Measurements from ENCODE around the gene NRF1. TPM values are rescaled to one million over a fixed set of nuclear protein-coding genes. Genes with fewer than 3 reads are reported as not detected.

The NRF1 gene
- total and polyA plus RNA-seq, 2 of the 8 experiments (the other 6 are each of a cell fraction or from before 2014, with no cell fraction given) = 18.2 to 21.4 TPM

DNA sequence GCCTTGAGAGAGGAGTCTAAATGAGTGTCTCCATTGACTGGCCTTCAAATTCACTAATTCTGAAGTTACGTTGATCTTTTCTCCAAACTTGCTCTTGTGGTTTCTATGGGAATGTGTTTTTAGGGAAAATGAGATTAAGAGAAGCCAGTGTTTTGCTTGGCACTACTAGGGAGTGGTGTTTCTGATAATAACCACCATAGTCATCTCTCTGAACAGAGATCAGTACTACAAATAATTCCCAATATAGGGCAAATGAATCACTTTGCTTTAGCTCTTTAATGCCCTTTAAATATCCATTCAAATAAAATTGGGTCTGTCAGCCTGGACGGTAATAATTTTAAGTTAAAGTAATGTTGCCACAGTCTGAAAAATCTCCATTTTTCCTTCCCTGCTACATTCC is 90.8 kb downstream of the NRF1 start:
- peaks cover 0 to 3% (median 0%) of the 10 kb centered on the region in 4 experiments; a peak in 3 of 7 replicates for H3K4me1 ChIP-seq (replicated peaks in 1 of 4; ENCODE audit: control insufficient read depth in 3 of 4, insufficient read depth in 4 of 4, low read length in 3 of 4)
- no peaks in the 10 kb centered on the region; a peak in 1 of 8 replicates for H3K36me3 ChIP-seq (ENCODE audit: control insufficient read depth in 2 of 4, insufficient read depth in 4 of 4, low read length in 3 of 4)
- H2BK15ac ChIP-seq (ENCODE audit: low read length) = no peak overlapping the region
- 87% methylated on average over 2 of the region's 2 CpGs; no CpG with 5 or more reads in 1 of the 2 experiments for WGBS, 2 experiments (ENCODE audit: extremely low coverage in 1 of 2, insufficient coverage in 1 of 2, insufficient read length in 1 of 2, insufficient replicate concordance in 2 of 2, low coverage in 1 of 2, low lambda C conversion rate in 2 of 2, missing lambda C conversion rate in 1 of 2)
- H3K23me2 ChIP-seq (ENCODE audit: low read depth, low read length) = no peaks in the 10 kb centered on the region
- CTCF ChIA-PET (ENCODE audit: partially characterized antibody) = interaction anchor here (0.6 kb wide), 1 partner anchor 121 kb away, joined by 3 read pairs; no protein-coding TSS in a partner anchor
- no peaks in the 10 kb centered on the region for H3K27me3 ChIP-seq (replicated peaks in 1 of 4; ENCODE audit: control insufficient read depth in 3 of 4, extremely low read depth in 1 of 4, insufficient read depth in 3 of 4, low read length in 3 of 4)
- no peak overlapping the region for H3K9ac ChIP-seq (replicated peaks in 1 of 4; ENCODE audit: extremely low read depth in 1 of 4, low read depth in 3 of 4, low read length in 3 of 4)
- H2BK5ac ChIP-seq (ENCODE audit: low read depth, low read length) = no peak overlapping the region
- no peak overlapping the region for H3K4me2 ChIP-seq (ENCODE audit: insufficient read depth in 1 of 2, low read depth in 2 of 2, low read length in 2 of 2)
- no peak overlapping the region for H2BK120ac ChIP-seq (replicated peaks; ENCODE audit: low read depth, low read length)
- no peak overlapping the region for H4K91ac ChIP-seq (replicated peaks; ENCODE audit: insufficient read length, low read length)
- no peak overlapping the region for H3K18ac ChIP-seq (ENCODE audit: extremely low read depth, low read length)
- no peaks in the 10 kb centered on the region for H3K9me3 ChIP-seq (ENCODE audit: insufficient read depth in 2 of 2, low read depth in 1 of 2, low read length in 1 of 2)
- no peak overlapping the region for H2AFZ ChIP-seq (ENCODE audit: low read length)
- H3K14ac ChIP-seq (ENCODE audit: insufficient read length) = no peak overlapping the region
- H3K79me1 ChIP-seq (ENCODE audit: low read depth, low read length) = no peaks in the 10 kb centered on the region
- FAIRE-seq (no peak), DNase-seq (ENCODE audit: low read depth in 1 of 2, low spot score in 2 of 2) (no peak)
- no peaks in the 10 kb centered on the region for H3K79me2 ChIP-seq (ENCODE audit: control insufficient read depth in 1 of 2, insufficient read depth in 2 of 2, low read length in 2 of 2)
- H2AK5ac ChIP-seq (ENCODE audit: low read depth, low read length) = no peak overlapping the region
- no peaks in the 10 kb centered on the region for H4K20me1 ChIP-seq (replicated peaks in 1 of 2; ENCODE audit: control insufficient read depth in 1 of 2, insufficient read depth in 2 of 2, low read length in 2 of 2)
- no peak overlapping the region for H3K56ac ChIP-seq (replicated peaks; ENCODE audit: insufficient read length, low read depth, low read length)
- H3K23ac ChIP-seq (ENCODE audit: insufficient read length) = no peak overlapping the region
- TF ChIP-seq, protein P1, sequence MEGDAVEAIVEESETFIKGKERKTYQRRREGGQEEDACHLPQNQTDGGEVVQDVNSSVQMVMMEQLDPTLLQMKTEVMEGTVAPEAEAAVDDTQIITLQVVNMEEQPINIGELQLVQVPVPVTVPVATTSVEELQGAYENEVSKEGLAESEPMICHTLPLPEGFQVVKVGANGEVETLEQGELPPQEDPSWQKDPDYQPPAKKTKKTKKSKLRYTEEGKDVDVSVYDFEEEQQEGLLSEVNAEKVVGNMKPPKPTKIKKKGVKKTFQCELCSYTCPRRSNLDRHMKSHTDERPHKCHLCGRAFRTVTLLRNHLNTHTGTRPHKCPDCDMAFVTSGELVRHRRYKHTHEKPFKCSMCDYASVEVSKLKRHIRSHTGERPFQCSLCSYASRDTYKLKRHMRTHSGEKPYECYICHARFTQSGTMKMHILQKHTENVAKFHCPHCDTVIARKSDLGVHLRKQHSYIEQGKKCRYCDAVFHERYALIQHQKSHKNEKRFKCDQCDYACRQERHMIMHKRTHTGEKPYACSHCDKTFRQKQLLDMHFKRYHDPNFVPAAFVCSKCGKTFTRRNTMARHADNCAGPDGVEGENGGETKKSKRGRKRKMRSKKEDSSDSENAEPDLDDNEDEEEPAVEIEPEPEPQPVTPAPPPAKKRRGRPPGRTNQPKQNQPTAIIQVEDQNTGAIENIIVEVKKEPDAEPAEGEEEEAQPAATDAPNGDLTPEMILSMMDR (IDR thresholded peaks at IDR 0.05; ENCODE audit: control extremely low read depth in 1 of 3, insufficient read depth in 1 of 3, low read depth in 1 of 3, low read length in 3 of 3) = no peak
- TF ChIP-seq RBBP5 (IDR thresholded peaks at IDR 0.05; ENCODE audit: borderline replicate concordance, low read depth, low read length) (no peak), SIRT6 (IDR thresholded peaks at IDR 0.05; ENCODE audit: low read length) (no peak), CBX8 (IDR thresholded peaks at IDR 0.05; ENCODE audit: borderline replicate concordance, low read depth, low read length) (no peak), YY1 (IDR thresholded peaks at IDR 0.05; ENCODE audit: low read depth, low read length) (no peak)
- TF ChIP-seq, protein P2, sequence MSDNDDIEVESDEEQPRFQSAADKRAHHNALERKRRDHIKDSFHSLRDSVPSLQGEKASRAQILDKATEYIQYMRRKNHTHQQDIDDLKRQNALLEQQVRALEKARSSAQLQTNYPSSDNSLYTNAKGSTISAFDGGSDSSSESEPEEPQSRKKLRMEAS (IDR thresholded peaks at IDR 0.05) = no peak
- no peak overlapping the region for H2BK20ac ChIP-seq (ENCODE audit: low read length)
- POLR2A ChIA-PET (ENCODE audit: partially characterized antibody) = interaction anchor here (0.6 kb wide), 1 partner anchor 288 kb away, joined by 4 read pairs; no protein-coding TSS in a partner anchor
- H3K27ac ChIP-seq (ENCODE audit: low read depth, low read length) = no peak overlapping the region
- no peak overlapping the region for H4K8ac ChIP-seq (ENCODE audit: extremely low read depth, insufficient read depth, low read length)
- no peak overlapping the region for H3K4me3 ChIP-seq (ENCODE audit: extremely low read depth in 1 of 4, insufficient read depth in 2 of 4, low read depth in 3 of 4, low read length in 4 of 4)
- no peak overlapping the region for H4K5ac ChIP-seq (ENCODE audit: insufficient read length, low read depth, low read length)
- no peak overlapping the region for H2BK12ac ChIP-seq (ENCODE audit: low read depth, low read length)
- H3K4ac ChIP-seq (replicated peaks; ENCODE audit: insufficient read length, low read depth, low read length) = no peak overlapping the region
